Measurements from ENCODE around the gene ARMC7. TPM values are rescaled to one million over a fixed set of nuclear protein-coding genes. Genes with fewer than 3 reads are reported as not detected.

Gene ARMC7
- total RNA-seq, result 11.8 and 15.4 TPM in 2 replicates

GRCh38 chr17:75109407-75110233, at the start of gene ARMC7:
Gene ARMC7, plus strand, starts transcription at chr17:75109969. Its CDS starts 320 bp downstream, at chr17:75110289.
- peaks cover 5% of the 10 kb centered on the region for H3K36me3 Mint-ChIP-seq (ENCODE audit: low read depth)
- H3K9me3 Mint-ChIP-seq, result no peaks in the 10 kb centered on the region
- DNase-seq (peak; percentile 91), ATAC-seq (ENCODE audit: low read depth) (peak; percentile 80)
- H3K4me1 Mint-ChIP-seq, result peaks cover 36% of the 10 kb centered on the region
- peak within 1 kb of the TSS; percentile 89 for H3K4me3 Mint-ChIP-seq
- TF ChIP-seq CTCF (IDR thresholded peaks at IDR 0.05), result no peak
- H3K27ac Mint-ChIP-seq, result peak within 1 kb of the TSS; percentile 87
- no peaks in the 10 kb centered on the region for H3K27me3 Mint-ChIP-seq
- intact Hi-C loops (cut with micrococcal nuclease), result loop anchor here (1.0 to 10.0 kb wide), 3 partner anchors 33 to 155 kb away; partner anchors contain the start of genes ATP5PD, GGA3 and MRPS7
- CTCF ChIA-PET, result interaction anchor here (0.8 to 1.8 kb wide), 6 partner anchors 22 to 161 kb away, joined by 3 to 9 read pairs (median 4); partner anchors contain the start of genes MIF4GD and NT5C
- POLR2A ChIA-PET, result interaction anchor here (0.5 to 3.0 kb wide), 20 partner anchors 11 to 1446 kb away, joined by 3 to 58 read pairs (median 6); partner anchors contain the start of genes ATP5PD, GGA3, HID1 and JPT1

- TF ChIP-seq CTCF (IDR thresholded peaks at IDR 0.05), result no peak
- no peaks in the 10 kb centered on the region for H3K27me3 Mint-ChIP-seq
- ChIA-PET POLR2A (interaction anchor here (0.7 to 1.2 kb wide), 3 partner anchors 26 to 40 kb away, joined by 3 read pairs; no protein-coding TSS in a partner anchor), CTCF (interaction anchor here (0.6 to 3.3 kb wide), 9 partner anchors 9 to 735 kb away, joined by 3 to 25 read pairs (median 3); partner anchors contain the start of genes ATP5PD and KCTD2)
- intact Hi-C loops (cut with micrococcal nuclease), result loop anchor here (5.0 kb wide), 1 partner anchor 122 kb away; the partner anchor contains the start of gene SUMO2
- ATAC-seq (ENCODE audit: low read depth) (no peak), DNase-seq (no peak)
- H3K36me3 Mint-ChIP-seq (ENCODE audit: low read depth), result peaks cover 68% of the 10 kb centered on the region
- H3K4me1 Mint-ChIP-seq, result no peaks in the 10 kb centered on the region
- no peak overlapping the region for H3K4me3 Mint-ChIP-seq
- H3K27ac Mint-ChIP-seq, result no peak overlapping the region
- H3K9me3 Mint-ChIP-seq, result no peaks in the 10 kb centered on the region
These were observed 49.2 kb upstream of the ARMC7 start for GRCh38 chr17:75060434-75061054.

- Mint-ChIP-seq H3K27ac (no peak overlapping the region), H3K4me3 (no peak overlapping the region), H3K27me3 (no peaks in the 10 kb centered on the region), H3K36me3 (ENCODE audit: low read depth) (peaks cover 65% of the 10 kb centered on the region), H3K4me1 (no peaks in the 10 kb centered on the region), H3K9me3 (no peaks in the 10 kb centered on the region)
- intact Hi-C loops (cut with micrococcal nuclease), result loop anchor here (5.0 kb wide), 1 partner anchor 121 kb away; the partner anchor contains the start of gene SUMO2
- TF ChIP-seq CTCF (IDR thresholded peaks at IDR 0.05), result no peak
- DNase-seq, result no peak
- POLR2A ChIA-PET, result interaction anchor here (0.7 to 1.2 kb wide), 2 partner anchors 27 to 40 kb away, joined by 3 read pairs; no protein-coding TSS in a partner anchor
- ATAC-seq (ENCODE audit: low read depth), result no peak
- CTCF ChIA-PET, result interaction anchor here (0.9 to 3.3 kb wide), 5 partner anchors 9 to 140 kb away, joined by 3 to 25 read pairs (median 5); partner anchors contain the start of genes ATP5PD and KCTD2
These were observed 48.7 kb upstream of the ARMC7 start for GRCh38 chr17:75061055-75061438.

GRCh38 chr17:75061618-75062017, 48.2 kb upstream of the ARMC7 start:
- Mint-ChIP-seq H3K4me1 (no peaks in the 10 kb centered on the region), H3K9me3 (no peaks in the 10 kb centered on the region), H3K27me3 (no peaks in the 10 kb centered on the region), H3K36me3 (ENCODE audit: low read depth) (peaks cover 59% of the 10 kb centered on the region), H3K27ac (no peak overlapping the region), H3K4me3 (no peak overlapping the region)
- ChIA-PET CTCF (interaction anchor here (0.9 to 3.3 kb wide), 3 partner anchors 52 to 139 kb away, joined by 5 to 25 read pairs (median 13); no protein-coding TSS in a partner anchor), POLR2A (interaction anchor here (1.2 kb wide), 1 partner anchor 27 kb away, joined by 3 read pairs; no protein-coding TSS in a partner anchor)
- ATAC-seq (ENCODE audit: low read depth), result no peak
- intact Hi-C loops (cut with micrococcal nuclease), result loop anchor here (5.0 kb wide), 1 partner anchor 121 kb away; the partner anchor contains the start of gene SUMO2
- DNase-seq, result no peak
- no peak for TF ChIP-seq CTCF (IDR thresholded peaks at IDR 0.05)
